ENCODE results near the gene SSUH2.
"Not testable (repeated sequence)": the region's sequence is repeated elsewhere in the genome, so short reads cannot be mapped to it uniquely, and the experiment has no call there.

The SSUH2 gene

DNA sequence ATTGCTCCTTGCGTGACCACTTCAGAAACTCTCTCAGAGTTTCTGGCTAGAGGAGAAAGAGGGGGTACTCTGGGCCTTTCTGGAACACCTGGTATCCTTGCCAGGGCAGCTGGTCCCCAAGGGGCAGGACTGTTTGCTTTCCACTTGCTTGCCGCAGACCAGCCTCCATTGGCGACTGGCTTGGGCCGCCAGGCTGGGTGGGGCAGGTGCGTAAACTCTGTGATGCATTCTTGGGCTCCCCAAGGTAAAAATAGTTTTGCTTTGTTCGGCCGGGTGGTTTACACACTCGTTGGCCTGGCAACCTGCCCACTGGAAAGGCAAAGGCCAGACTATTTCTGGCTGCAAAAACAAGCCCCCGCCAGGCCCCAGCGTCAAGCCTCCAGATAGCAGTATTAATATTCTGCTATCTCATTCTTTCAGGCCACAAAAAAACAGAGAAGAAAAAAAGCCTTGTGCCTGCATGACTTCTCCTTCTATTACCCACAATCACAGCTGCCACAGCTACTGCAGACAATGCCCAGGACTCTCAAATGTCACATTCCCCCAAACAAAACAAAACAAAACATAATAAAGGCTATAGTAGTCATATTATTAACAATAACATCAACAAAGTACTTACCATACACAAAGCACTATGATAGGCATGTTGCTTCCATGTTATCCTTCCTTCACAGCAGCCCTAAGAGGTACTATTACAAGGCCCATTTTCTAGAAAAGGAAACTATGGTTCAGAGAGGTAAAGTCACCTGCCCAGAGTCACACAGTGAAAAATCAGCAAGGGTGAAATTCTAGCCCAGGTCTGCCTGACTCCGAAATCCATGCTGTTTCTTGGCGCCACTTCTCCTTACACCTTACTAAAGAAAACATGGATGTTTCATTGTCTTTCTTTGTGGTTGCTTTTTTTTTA is 14.0 kb upstream of the SSUH2 start:
- peak in 1 of 3 donors; percentile 6 for DNase-seq

DNA sequence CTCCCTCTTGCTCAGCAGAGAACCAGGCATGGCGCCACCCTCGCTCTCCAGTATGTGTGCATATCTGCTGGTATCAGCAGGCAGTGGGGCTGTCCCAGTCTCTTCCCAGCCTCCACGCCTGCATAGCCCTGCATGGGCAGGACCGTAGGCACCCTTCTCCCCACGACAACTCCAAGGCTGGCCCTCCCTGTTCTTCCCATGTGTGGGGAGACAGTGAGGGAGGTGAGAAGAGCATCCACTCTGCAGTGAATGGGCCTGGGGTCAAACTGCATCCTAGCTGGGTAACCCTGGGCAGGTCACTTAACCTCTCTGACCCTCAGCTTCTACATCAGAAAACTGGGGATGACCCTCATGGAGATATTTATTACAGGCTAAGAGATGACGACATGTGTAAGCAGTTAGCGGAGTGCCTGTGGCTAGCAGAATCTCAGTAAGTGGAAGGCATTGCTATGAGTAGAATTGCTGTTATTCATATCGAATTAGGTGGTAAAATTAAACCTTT is 13.3 kb upstream of the SSUH2 start:
- no peak for DNase-seq

DNA sequence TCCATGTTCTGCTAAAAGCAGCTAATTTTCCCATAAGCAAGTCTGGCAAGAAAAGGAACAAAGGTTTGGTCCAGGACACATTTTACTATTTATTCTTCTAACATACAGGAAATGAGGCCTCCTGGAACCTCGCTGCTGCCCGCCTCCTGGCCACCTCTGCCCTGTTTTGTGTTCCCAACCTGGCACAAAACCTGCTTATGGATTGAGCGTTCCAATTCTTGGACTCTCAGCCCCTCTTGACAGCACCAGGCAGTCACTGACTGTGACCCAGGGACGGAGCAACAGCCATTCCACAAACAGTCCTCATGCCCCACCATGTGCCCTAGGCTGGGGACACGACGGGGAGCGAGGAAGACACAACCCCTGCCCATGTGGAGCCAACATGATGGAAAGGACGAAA is 11.6 kb upstream of the SSUH2 start:
- DNase-seq, result no peak

DNA sequence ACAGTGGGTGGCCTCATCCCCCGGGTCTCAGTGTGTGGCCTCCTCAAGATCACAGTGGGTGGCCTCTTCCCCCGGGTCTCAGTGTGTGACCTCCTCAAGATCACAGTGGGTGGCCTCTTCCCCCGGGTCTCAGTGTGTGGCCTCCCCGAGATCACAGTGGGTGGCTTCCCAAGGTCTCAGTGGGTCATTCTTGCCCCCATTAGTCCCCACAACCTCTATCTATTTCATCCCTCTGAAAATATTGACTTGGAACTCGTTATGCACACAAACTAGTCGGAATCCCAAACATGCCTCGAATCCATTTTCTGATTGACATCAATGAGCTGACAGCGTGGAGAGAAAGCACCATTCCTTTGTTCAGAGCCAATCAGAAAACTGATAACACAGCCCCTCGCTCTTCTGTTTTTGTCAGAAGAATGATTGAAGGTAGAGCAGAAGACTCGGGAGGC is 10.8 kb upstream of the SSUH2 start:
- DNase-seq, result no peak

DNA sequence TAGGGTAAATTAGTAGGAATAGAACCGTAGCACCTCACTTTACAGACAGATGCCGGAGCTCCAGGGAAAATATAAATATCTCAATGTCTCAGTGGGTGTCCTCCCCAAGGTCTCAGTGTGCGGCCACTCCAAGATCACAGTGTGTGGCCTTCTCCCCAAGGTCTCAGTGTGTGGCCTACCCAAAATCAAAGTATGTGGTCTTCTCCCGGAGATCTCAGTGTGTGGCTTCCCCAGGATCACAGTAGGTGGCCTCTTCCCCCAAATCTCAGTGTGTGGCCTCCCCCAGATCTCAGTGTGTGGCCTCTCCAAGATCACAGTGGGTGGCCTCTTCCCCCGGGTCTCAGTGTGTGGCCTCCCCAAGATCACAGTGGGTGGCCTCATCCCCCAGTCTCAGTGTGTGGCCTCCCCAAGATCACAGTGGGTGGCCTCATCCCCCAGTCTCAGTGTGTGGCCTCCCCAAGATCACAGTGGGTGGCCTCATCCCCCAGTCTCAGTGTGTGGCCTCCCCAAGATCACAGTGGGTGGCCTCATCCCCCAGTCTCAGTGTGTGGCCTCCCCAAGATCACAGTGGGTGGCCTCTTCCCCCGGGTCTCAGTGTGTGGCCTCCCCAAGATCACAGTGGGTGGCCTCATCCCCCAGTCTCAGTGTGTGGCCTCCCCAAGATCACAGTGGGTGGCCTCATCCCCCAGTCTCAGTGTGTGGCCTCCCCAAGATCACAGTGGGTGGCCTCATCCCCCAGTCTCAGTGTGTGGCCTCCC is 10.2 kb upstream of the SSUH2 start:
- DNase-seq, result not testable (repeated sequence)

DNA sequence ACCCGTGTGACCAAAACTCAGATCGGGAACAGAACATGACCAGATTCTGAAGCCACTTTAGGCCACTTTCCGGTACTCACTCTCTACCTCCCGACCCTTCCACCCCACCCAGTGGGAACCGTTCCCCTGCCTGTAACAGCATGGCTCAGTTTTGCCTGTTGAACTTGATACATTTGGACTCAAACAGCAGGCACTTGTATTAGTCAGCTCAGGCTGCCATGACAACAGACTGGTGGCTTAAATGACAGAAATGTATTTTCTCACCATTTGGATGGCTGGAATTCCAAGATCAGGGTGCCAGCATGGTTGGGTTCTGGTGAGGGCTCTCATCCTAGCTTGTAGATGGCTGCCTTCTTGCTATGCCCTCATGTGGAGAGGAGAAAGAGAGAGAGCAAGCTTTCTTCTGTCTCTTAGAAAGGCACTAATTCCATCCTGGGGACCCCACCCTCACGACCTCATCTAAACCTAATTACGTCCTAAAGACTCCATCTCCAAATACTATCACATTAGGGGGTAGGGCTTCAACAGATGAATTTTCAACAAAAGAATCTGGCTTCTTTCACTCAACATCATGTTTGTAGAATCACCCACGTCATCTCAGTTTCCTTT is 9.3 kb upstream of the SSUH2 start:
- no peak for DNase-seq

DNA sequence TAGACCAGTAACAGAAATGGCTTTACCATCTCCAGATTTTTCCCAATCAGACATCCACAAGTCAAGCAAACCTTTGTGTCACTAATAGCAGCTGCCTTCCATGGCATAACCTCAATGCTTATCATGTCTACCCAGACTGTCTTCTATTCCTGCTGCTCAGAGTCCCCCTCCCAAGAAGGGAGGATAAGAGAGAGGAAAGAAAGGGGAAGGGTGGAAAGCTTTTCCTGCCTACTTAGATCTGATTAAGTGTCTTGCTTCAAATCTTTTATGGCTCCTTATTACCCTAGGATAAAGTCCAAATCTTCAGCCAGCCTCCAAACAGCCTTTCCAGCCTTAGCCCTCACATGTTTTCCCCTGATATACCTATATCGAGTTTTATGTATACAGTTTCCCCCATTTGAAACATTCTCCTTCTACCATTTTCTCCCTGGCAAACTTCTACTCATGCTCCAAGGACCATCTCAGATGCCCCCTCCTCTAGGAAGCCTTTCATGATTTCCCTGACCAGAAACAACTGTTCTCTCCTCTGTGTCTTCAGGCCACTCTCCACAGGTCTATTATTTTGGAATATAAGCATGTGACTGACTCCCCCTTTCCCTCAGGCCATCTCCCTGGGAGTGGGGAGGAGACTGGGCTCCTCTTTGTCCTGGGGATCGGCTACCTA is 7.9 kb upstream of the SSUH2 start:
- DNase-seq, result no peak

DNA sequence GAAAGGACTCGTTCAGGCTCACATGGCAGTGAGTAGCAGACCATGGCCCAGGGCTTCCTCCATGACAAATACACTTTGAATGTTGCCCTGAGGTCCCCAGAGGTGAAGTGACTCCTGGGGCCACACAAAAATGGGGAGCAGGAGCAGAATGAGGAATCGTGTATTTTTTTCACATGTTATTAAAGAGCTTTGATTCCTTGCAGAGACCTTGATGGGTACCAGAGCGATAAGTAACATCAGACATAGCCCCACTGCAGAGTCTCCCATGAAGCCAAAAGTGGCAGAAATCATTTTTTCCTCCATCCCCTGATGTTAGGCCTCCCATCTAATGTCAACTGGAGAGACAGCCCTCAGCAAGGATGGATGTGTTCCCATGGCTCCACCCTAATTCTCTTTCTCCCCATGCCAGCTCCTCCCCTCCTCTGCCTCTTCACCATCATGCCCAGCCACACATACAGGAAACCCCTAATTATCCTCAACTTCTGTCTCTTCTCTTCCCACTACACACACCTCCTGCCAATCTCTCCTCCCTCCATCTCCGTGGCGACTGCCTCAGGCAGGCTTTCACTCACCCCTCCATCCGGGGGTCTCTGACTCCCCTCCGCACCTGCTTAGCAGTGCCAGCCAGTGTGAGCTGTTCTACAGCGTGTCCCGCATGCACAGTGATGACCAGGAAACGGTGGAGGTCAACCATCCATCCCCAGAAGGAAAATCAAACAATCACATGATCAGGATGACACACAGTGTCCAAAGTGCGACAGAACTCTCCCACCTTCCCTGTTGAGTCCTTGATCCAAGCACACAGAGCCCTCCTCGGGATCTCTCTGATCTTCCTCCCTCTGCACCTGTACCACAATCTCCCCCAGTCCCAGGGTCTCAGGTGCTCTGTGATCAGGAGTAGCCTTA is 7.1 kb upstream of the SSUH2 start:
- no peak for DNase-seq

DNA sequence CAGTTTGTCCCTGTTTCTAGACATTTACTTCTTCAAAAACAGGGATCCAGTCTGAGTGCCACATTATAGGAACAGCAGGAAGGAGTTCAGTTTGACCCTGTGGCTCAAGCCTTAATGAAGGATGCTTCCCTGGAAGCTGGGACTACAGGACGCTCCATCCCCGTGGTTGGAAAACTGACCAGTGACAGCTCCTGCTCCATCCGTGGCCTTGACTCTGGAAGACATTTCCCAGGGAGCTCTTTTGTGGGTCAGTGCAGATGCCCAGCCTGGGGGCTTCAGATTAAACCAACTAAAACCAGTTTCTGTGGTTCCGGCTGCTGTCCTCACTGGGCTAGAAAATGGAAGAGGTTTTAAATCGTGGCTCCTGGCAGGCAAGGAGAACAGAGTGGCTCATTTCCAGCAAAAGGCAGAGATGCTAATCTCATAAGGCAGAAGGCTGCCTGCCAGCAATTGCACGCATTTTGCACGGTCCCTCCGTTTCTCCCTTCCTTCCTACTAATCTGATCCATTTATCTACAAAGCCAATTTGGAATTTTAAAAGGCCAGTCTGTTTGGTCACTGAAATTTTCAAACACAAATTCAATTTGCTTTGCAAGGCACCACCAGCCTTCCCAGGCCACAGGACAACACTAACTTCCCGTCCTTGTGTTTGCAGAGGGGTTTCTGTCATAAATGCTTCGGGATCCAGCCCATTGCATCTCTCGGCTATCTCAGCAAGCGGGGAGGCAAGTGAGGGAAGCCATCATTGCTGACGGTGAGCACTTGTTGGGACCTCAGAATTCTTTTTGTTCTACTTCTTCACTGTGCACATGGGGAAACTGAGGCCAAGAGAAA is 6.2 kb upstream of the SSUH2 start:
- DNase-seq, result no peak

DNA sequence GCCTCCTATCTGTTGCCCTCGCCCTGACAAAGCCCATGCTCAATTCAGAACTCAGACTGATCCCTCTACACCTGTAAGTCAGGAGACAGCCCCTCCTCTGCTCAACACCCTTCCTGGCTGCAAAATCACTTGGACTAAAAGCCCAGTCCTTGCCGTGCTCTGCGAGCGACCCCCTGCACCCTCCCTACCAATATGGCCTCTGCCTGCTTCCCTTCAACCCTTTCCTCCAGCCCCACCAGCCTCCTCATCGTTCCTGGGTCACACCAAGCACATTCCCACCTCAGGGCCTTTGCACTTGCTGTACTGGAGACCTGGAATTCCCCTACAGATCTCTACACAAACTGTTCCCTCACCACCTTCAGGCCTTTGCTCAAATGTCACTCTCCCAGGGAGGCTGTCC is 5.2 kb upstream of the SSUH2 start:
- DNase-seq, result no peak

DNA sequence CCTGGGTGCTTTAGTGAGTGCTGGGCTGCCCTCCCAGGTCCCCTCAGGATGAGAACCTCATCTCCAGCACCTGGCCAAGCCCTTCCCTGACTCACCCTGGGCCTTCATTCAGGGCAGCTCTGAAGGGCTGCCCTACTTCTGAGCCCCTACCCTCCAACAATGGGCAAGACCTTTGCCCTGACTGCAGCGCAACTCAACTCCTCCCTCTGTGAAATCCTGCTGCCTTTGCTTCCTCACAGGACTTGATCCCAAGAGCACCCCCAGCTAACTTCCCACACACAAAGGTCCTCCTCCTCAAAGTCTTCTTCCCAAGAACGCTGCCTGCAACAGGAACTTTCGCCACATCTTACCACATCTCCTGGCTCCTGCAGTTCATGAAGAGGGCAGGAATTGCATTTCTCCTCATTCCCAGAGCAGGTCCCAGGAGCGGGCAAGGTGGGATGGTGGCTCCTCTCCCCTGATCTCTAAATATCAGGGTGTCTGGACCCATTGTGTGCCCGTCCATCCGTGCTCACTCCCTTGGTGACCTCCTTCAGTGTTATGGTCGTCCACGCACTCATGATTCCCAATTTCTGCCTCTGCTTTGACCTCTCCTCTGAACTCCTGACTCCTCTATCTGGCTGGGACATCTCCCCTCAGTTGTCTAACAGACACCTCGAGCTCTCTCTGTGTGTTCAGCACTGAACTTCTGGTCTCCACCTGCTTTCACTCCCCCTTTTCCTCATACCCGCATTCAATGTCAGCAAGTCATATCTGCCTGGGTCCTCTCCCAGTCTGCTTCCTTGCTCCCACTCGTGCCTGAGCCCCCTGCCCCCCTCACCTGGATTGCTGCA is 4.5 kb upstream of the SSUH2 start:
- peak in 2 of 3 donors; percentile 20 to 24 for DNase-seq

DNA sequence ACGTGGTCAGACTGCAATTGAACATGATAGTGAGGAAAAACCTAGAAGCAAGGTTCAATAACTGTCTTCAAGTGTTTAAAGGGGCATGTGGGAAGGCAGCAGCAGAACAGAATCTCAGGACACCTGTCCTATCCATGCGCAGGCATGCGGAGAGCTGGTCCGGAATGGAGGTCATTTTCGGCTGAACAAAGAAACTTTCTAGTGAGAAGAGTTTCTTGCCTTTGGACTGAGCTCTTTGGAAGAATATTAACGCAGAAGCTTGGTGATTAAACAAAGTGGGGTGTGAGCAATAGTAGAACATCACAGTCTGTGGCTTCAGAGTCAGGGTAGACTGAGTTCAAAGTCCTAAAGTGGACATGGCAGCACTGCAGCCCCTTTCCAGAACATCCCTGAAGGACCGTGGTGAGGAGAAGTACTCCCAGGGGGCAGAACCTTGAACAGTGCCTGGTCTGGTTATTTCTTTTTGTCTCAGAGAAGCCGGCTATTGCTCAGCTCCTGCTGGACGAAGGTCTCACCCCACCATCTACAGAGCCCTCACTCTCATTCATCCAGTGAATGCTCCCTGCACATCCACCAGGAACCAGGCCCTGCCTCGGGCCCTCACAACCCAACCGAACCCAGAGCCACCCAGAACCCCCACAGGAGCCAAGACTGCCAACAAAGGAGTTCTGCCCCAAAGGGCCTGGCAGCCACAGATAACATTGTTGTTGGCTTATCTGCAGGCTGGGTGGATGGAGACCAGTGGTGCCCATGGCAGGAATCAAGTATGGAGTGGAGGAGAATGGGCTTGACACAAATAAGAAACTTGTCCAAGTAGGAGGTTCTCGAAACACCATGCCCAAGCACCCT is 2.8 kb upstream of the SSUH2 start:
- DNase-seq, result no peak

DNA sequence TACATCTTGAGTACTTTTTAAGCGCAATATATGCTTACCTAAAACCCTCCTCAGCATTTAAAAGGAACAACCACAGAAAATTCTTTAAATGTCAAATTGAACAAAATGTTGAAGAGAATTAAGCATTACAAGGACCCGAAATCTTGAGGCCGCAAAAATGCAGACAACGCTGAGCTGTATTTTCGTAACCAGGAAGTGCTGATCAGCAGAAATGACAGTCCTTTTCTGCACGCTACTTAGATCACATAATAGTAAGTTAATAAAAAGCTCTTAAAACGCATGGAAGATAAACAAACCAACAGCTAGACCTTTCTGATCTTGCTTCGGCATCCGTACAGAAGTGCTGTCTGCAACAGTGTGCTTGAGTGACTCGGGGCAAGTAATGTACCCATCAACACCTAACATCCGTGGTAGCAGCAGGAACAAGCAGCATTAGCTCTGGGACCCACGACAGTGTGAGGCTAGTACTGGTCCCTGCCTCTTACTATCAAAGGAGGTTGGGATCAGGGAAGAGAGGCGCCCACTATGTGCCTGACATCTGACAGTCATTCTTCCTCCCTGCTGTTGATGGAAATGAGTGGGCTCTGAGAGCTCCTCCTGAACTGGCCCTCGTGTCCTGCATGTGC is 1.8 kb upstream of the SSUH2 start:
- DNase-seq, result no peak

DNA sequence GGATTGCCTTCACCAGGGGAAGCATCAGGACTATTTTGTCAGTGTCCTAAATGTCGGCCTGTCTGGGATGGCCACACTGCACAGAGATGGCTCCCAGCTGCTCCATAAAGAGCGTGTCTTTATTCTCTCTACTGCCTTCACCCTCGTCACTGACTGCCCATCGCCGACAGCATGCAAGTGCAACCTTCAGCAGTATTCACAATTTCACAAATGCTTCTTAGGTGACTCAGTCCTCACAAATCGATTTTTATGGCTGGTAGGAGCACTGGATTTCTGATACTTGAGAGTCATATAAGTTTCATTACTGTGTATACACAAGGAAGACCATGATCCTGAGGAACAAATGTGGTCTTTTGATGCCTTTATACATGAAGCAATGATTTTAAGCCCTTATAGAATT is 1.1 kb upstream of the SSUH2 start:
- DNase-seq, result no peak

DNA sequence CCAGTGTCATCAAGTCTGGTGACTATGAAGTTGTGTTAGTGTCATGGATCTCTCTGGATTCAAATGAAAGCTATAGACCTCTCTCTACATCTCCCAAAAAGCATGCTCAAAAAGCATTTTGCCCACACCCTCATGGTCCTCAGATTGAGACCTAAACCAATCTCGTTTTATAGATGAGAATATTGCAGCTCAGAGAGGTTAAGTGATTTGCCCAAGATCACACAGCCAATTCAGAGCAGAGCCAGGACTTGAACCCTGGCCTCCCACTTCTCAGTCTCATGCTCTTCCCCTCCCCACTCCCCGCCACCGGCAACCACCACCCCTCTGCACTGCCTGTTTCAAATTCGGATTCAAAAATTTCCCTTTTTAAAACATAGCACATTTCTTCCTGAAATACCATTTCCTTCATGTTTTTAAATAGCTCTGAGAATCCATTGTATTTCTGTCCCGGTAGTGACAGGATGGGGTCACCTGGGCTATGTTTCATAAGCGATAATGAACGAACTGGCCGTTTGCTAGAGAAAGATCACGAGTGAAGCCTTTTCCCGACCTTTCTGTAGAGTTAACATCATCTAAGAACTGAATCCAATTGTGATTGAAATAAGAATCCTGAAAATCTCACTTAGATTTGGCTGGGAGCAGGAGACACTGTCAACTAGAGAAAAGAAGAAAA is 769 bp downstream of the SSUH2 start:
- no peak for DNase-seq

DNA sequence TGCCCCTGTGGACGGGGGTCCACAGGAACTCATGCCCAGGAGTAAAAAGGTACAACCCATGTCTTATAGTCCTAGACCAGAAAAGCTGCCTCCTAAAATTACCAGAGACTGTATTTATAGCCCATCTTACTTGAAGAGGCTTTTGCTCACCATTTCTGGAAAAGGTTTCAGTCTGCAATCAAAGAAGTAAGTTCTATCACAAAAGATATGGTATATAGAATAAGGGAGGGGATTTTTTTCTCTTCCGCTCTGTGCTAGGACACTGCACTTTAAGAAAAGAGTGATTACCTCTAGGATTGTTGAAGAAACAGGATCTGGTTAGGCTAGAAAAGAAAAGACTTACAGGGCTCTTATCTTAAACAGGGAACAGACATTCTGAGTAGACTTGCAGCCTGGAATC is 2.6 kb downstream of the SSUH2 start:
- no peak for DNase-seq

DNA sequence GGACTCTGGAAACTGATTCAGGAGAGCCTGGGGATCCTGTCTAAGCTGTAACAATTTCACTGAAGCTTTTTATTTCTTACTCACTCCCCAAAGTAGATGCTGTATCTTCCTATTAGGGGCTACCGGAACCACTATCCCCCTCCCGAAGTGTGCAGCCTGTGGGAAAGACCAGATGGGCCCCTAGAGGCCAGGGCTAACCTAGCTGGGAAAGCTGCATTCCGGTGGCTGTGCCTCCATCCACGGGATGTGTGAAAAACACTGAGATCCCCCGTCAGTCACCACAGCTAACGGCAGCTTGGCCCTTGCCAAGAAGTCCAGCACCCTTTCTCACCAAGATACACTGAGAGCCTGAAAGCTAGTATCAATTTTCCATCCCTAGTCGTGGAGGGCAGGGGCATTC is 3.1 kb downstream of the SSUH2 start:
- DNase-seq, result no peak

DNA sequence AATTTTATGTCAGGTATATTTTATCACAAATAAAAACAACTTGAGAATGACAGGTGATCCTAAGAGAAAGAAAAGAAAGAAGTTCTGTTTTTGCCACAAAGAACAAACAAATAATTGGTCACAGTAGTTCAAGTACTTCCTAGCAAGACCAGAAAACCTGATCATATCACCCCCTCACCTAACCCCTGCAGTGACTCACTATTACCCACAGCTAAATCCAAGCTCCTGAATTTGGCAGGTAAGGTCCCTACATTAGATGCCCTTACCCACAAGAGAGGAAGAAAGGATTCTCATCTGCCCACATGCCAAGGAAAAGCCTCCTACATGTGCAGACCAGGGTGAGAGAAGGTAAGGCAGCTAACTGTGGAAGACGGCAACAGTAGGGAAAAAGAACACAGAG is 4.4 kb downstream of the SSUH2 start:
- DNase-seq, result no peak
